HEK293 (cell line): Measurements from ENCODE around the gene DCAF8.

Experiments
- BCL11B ChIP-seq: fragments of 450-650 bp; formaldehyde crosslinking; IDR thresholded peaks from 2 replicates; pipeline ENCODE4 v1.5.1; 2016; ENCODE audit warnings: low read depth, missing biosample characterization, missing genetic modification characterization
- SALL2 ChIP-seq: fragments of 450-650 bp; formaldehyde crosslinking; IDR thresholded peaks from 2 replicates; pipeline ENCODE4 v1.5.0; 2017; ENCODE audit warnings: missing biosample characterization, mild to moderate bottlenecking, missing genetic modification characterization, borderline replicate concordance
- SP7 ChIP-seq: fragments of 450-650 bp; formaldehyde crosslinking; IDR thresholded peaks from 2 replicates; pipeline ENCODE4 v1.5.1; 2016; ENCODE audit warnings: missing biosample characterization, missing genetic modification characterization
- ZFP37 ChIP-seq: fragments of 450-650 bp; formaldehyde crosslinking; IDR thresholded peaks from 2 replicates; pipeline ENCODE4 v1.5.1; 2016; ENCODE audit warnings: missing biosample characterization, missing genetic modification characterization
- ZNF140 ChIP-seq: fragments of 450-650 bp; formaldehyde crosslinking; IDR thresholded peaks from 2 replicates; pipeline ENCODE4 v1.5.1; 2016; ENCODE audit warnings: missing biosample characterization, missing genetic modification characterization
- ZNF16 ChIP-seq: fragments of 450-650 bp; formaldehyde crosslinking; IDR thresholded peaks from 2 replicates; pipeline ENCODE4 v1.5.1; 2016; ENCODE audit warnings: low read depth, missing biosample characterization, missing genetic modification characterization
- ZNF274 ChIP-seq, 2 experiments: fragments of 200-500 bp in 1 of 2; fragments of 450-650 bp in 1 of 2; sonication (Bioruptor generic) in 1 of 2; formaldehyde crosslinking in 1 of 2; IDR thresholded peaks; 2 replicates each; pipeline versions ENCODE4 v1.5.1 to v1.6.1; 2014 to 2016; ENCODE audit warnings: borderline replicate concordance in 1 of 2, inconsistent platforms in 1 of 2, low read length in 1 of 2, missing biosample characterization in 1 of 2, missing genetic modification characterization in 1 of 2
- ZNF423 ChIP-seq: fragments of 450-650 bp; formaldehyde crosslinking; IDR thresholded peaks from 2 replicates; pipeline ENCODE4 v1.5.1; 2016; ENCODE audit warnings: missing biosample characterization, missing genetic modification characterization
- ZNF514 ChIP-seq: fragments of 450-650 bp; formaldehyde crosslinking; IDR thresholded peaks from 2 replicates; pipeline ENCODE4 v1.5.1; 2016; ENCODE audit warnings: missing biosample characterization, missing genetic modification characterization
- ZNF660 ChIP-seq: fragments of 450-650 bp; IDR thresholded peaks from 2 replicates; pipeline ENCODE4 v1.5.1; 2018; ENCODE audit warnings: missing biosample characterization, mild to moderate bottlenecking, missing genetic modification characterization
- ZNF677 ChIP-seq: fragments of 450-650 bp; IDR thresholded peaks from 2 replicates; pipeline ENCODE4 v1.5.0; 2018; ENCODE audit warnings: missing biosample characterization, mild to moderate bottlenecking, missing genetic modification characterization, moderate library complexity
- TF ChIP-seq, protein P1 (sequence below): fragments of 450-650 bp; formaldehyde crosslinking; IDR thresholded peaks from 2 replicates; pipeline ENCODE4 v1.5.1; 2016; ENCODE audit warnings: missing biosample characterization, missing genetic modification characterization

DNA sequence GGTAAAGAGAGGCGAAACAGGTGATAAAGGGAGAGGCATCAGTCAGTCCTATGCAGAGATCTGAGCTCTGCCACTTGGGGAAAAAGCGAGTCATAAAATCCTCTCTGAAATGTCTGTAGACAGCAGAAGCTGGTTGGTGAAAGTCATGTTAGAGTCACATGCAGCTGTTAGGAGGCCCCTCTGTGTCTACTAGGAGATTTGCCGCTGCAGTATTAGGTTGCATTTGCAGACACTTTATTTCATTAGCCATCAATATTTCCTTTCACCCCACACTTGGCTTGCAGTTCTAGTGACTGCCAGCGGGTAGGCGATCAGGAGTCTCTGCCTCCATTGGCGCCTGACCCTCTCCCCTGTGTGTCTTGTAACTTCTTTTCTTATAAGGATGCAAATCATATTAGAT, 94.8 kb downstream of the DCAF8 start:
- no peak for TF ChIP-seq ZNF274 (IDR thresholded peaks at IDR 0.05; ENCODE audit: low read length)
- TF ChIP-seq ZNF274 (tag by site-specific recombination; IDR thresholded peaks at IDR 0.05; ENCODE audit: borderline replicate concordance): no peak
- TF ChIP-seq, protein P1, sequence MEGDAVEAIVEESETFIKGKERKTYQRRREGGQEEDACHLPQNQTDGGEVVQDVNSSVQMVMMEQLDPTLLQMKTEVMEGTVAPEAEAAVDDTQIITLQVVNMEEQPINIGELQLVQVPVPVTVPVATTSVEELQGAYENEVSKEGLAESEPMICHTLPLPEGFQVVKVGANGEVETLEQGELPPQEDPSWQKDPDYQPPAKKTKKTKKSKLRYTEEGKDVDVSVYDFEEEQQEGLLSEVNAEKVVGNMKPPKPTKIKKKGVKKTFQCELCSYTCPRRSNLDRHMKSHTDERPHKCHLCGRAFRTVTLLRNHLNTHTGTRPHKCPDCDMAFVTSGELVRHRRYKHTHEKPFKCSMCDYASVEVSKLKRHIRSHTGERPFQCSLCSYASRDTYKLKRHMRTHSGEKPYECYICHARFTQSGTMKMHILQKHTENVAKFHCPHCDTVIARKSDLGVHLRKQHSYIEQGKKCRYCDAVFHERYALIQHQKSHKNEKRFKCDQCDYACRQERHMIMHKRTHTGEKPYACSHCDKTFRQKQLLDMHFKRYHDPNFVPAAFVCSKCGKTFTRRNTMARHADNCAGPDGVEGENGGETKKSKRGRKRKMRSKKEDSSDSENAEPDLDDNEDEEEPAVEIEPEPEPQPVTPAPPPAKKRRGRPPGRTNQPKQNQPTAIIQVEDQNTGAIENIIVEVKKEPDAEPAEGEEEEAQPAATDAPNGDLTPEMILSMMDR (tag by site-specific recombination): no peak
- no peak for TF ChIP-seq ZNF677 (tag by site-specific recombination)
- TF ChIP-seq ZNF660: no peak
- TF ChIP-seq SALL2 (tag by site-specific recombination): no peak
- no peak for TF ChIP-seq SP7 (tag by site-specific recombination)
- TF ChIP-seq BCL11B (tag by site-specific recombination): no peak
- no peak for TF ChIP-seq ZNF16 (tag by site-specific recombination)
- TF ChIP-seq ZNF423 (tag by site-specific recombination): no peak
- TF ChIP-seq ZNF140 (tag by site-specific recombination): no peak
- no peak for TF ChIP-seq ZNF514 (tag by site-specific recombination)
- TF ChIP-seq ZFP37 (tag by site-specific recombination): no peak
